GM12873 (cell line): Measurements from ENCODE around the gene TTC23.

Experiments
- TF ChIP-seq, protein P1 (sequence below): IDR thresholded peaks from 2 replicates; pipeline ENCODE4 v1.5.1; 2012; ENCODE audit warnings: low read depth, mild to moderate bottlenecking, moderate library complexity, low read length, control low read depth; ENCODE audit not compliant: insufficient read depth; ENCODE audit errors: missing control alignments

Gene TTC23

DNA sequence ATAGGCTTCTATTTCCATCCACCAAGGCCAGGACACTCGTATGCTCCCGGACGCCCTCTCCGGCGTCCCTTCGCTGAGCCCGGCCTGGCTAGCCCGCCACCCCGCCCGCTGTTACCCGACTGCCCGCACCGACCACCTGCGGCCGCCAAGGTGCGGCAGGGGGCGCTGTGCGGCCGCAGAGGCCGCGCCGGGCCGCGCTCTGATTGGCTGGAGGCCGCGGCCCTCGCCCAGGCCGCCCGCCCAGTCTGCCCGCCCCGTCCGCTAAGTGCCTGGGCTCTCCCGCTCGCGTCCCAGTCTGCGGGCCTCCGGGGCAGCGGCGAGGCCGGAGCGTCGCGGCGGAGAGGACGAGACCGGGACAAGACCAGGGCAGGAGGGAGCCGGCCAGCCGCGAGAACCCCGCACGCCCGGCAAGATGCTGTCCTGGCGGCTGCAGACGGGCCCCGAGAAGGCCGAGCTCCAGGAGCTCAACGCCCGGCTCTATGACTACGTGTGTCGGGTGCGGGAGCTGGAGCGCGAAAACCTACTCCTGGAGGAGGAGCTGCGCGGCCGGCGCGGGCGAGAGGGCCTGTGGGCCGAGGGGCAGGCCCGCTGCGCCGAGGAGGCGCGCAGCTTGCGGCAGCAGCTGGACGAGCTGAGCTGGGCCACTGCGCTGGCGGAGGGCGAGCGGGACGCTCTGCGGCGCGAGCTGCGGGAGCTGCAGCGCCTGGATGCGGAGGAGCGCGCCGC is 144.4 kb downstream of the TTC23 start, which contains the start of gene SYNM:
TSS of gene SYNM (plus strand) at position 293 of the 726 bp plus-strand sequence. CDS start at position 413, 120 bp downstream.
- TF ChIP-seq, protein P1, sequence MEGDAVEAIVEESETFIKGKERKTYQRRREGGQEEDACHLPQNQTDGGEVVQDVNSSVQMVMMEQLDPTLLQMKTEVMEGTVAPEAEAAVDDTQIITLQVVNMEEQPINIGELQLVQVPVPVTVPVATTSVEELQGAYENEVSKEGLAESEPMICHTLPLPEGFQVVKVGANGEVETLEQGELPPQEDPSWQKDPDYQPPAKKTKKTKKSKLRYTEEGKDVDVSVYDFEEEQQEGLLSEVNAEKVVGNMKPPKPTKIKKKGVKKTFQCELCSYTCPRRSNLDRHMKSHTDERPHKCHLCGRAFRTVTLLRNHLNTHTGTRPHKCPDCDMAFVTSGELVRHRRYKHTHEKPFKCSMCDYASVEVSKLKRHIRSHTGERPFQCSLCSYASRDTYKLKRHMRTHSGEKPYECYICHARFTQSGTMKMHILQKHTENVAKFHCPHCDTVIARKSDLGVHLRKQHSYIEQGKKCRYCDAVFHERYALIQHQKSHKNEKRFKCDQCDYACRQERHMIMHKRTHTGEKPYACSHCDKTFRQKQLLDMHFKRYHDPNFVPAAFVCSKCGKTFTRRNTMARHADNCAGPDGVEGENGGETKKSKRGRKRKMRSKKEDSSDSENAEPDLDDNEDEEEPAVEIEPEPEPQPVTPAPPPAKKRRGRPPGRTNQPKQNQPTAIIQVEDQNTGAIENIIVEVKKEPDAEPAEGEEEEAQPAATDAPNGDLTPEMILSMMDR = peak; percentile 66

- TF ChIP-seq, protein P1 = no peak
Measured at GRCh38 chr15:99103279-99103678, 146.1 kb downstream of the TTC23 start.

GRCh38 chr15:99102332-99103235 is 146.8 kb downstream of the TTC23 start:
- TF ChIP-seq, protein P1 = no peak

- TF ChIP-seq, protein P1 = no peak
Measured at GRCh38 chr15:99101501-99101900, 147.9 kb downstream of the TTC23 start.

DNA sequence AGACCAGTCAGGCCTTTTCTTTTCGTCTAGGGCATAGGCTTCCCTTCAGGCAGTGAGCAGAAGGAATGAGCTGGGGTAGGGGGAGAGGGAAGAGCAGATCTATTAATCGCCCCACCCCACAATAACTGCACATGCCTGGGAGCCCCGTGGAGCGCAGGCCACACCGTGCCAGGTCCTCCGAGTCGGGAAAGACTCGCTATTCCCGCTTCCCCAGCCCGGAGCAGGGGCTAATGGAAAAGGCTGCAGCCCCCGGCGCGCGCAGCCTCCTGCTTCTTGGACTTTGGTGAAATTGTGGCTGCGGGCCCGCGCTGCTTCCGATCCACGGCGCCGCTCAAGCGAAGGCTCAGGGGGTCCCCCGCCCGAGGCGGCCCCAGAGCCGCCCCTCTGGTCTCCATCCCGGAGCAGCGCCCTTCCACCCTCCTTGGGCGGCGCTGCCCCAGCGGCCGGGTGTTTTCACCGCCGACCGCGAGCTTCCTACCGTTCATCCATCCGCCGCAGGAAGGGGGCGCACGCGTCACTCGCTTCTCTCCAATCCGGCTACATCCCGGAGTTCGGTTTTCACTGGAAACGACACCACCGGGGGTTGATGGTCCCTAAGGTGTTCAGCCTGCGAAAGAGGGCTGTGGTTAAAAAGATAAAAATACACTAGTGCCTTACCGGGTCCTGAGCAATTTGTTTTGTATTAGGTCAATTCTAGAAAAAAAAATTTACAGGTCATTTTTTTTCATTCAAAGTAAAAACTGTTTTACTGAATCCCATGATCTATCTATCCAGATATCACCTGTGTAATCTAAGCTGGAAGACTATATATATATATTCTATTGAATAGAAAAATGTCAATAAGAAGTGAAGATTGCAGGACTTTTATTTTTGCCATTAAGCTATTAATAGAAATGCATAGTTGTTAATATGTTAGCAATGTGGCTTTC is 148.9 kb downstream of the TTC23 start:
- TF ChIP-seq, protein P1 = peak; percentile 74

DNA sequence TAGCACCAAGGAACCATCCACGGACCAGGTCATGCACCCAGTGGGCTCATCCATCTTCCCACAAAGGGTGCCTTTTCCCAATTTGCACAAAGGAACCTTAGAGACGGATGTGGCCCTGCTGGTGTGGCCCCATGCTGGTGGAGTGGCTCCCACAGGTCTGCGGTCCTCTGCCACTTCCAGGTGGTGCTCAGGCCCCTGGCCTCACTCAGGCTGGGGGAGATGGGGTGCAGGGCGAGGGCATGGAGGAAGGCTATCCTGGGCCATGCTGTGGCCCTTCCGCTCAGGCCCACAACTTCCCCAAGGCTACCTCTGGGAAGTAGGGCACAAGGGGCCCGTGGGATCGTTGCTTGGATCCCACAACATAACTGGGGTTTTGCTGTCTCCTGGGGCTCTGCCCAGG is 149.7 kb downstream of the TTC23 start:
- TF ChIP-seq, protein P1 = no peak
